ENCODE measurements around the gene KLHL17. TPM values are rescaled to one million over a fixed set of nuclear protein-coding genes. Genes with fewer than 3 reads are reported as not detected.

Gene KLHL17
- total and polyA plus RNA-seq, 10 donors, result 12.0 to 31.6 (median 18.8) TPM

DNA sequence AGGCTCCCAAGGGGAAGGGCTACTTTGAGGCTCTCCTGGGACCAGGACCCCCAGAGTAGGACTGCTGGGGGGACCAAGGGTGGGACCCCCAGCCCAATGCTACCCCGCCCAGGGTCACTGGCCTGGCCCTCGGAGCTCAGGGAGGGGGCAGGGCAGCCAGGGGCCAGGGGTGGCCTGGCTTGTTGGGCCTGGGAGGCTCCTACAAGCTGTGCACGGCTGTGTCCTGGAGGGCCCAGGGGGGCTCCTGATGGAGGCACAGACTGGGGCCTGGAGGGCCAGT, 37.3 kb downstream of the KLHL17 start:
- intact Hi-C loops (cut with DNase I; ENCODE audit: low total_unique reads), result no loop called here
- Histone ChIP-seq H3K27ac (no peak overlapping the region), H3K4me3 (peak overlapping the region in 3 of 8 donors; percentile 8 to 54 (median 48)), H3K4me1 (peaks cover 5 to 69% (median 50%) of the 10 kb centered on the region in 6 donors), H3K36me3 (peaks cover 0 to 5% (median 0%) of the 10 kb centered on the region in 6 donors), H3K9me3 (peaks cover 0 to under 1% (median 0%) of the 10 kb centered on the region in 8 donors), H3K27me3 (replicated peaks in 1 of 7) (peaks cover 6 to 98% (median 57%) of the 10 kb centered on the region in 7 donors)
- no peak for DNase-seq
- TF ChIP-seq, protein P1, sequence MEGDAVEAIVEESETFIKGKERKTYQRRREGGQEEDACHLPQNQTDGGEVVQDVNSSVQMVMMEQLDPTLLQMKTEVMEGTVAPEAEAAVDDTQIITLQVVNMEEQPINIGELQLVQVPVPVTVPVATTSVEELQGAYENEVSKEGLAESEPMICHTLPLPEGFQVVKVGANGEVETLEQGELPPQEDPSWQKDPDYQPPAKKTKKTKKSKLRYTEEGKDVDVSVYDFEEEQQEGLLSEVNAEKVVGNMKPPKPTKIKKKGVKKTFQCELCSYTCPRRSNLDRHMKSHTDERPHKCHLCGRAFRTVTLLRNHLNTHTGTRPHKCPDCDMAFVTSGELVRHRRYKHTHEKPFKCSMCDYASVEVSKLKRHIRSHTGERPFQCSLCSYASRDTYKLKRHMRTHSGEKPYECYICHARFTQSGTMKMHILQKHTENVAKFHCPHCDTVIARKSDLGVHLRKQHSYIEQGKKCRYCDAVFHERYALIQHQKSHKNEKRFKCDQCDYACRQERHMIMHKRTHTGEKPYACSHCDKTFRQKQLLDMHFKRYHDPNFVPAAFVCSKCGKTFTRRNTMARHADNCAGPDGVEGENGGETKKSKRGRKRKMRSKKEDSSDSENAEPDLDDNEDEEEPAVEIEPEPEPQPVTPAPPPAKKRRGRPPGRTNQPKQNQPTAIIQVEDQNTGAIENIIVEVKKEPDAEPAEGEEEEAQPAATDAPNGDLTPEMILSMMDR (IDR thresholded peaks at IDR 0.05 in 8 of 11, conservative IDR thresholded peaks at IDR 0.05 in 3 of 11), result no peak
- no peak for TF ChIP-seq POLR2A (IDR thresholded peaks at IDR 0.05)
- TF ChIP-seq POLR2AphosphoS5 (IDR thresholded peaks at IDR 0.05), result no peak
- 55 to 65% (median 63%) methylated on average over 3 of the region's 3 CpGs for WGBS, 5 donors

DNA sequence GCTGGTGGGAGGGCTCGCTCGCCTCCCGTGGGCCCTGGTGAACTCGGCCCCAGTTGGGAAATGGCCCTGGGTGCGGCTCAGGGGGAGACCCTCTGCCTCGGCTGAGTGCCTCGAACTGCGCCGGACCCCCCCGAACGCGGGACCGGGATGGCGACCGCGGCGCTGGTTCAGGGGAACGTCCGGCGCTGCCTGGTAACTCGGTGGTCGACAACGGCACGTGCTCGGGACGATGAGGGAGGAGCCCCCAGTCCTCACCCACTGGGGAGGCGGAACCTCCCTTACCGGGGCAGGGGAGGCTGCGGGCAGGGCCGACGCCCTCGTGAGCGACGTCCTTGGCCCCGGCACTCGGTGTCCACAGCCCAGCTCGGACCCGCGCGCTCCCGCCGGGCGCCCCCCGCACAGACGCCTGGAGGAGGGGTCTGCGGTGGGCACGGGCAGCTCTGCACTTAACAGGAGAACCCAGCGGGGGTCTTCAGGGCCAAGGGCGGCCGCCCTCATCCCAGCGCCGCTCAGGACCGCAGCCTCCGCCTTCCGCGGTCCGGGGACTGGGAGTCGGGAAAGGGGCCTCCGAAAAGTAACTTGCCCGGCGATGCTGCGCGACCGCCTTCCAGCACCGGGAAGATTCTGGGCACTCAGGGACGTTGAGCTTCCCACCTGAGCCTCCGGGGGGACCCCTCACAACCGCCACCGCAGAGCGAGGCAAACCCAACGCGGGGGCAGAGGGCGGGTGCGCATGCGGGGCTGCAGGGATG, 37.8 kb downstream of the KLHL17 start:
- H3K27ac ChIP-seq, result peak overlapping the region in 1 of 8 donors; percentile 93
- peak overlapping the region in 7 of 8 donors; percentile 46 to 79 (median 54) for H3K4me3 ChIP-seq
- intact Hi-C loops (cut with DNase I; ENCODE audit: low total_unique reads), result no loop called here
- H3K4me1 ChIP-seq, result peaks cover 5 to 69% (median 50%) of the 10 kb centered on the region in 6 donors
- peaks cover 6 to 100% (median 59%) of the 10 kb centered on the region in 7 donors for H3K27me3 ChIP-seq (replicated peaks in 1 of 7)
- peak; percentile 64 for DNase-seq
- H3K9me3 ChIP-seq, result no peaks in the 10 kb centered on the region
- no peak for TF ChIP-seq POLR2AphosphoS5 (IDR thresholded peaks at IDR 0.05)
- TF ChIP-seq, protein P1 (IDR thresholded peaks at IDR 0.05 in 8 of 11, conservative IDR thresholded peaks at IDR 0.05 in 3 of 11), result no peak
- no peak for TF ChIP-seq POLR2A (IDR thresholded peaks at IDR 0.05)
- 15 to 28% (median 18%) methylated on average over 21 to 75 of the region's 75 CpGs for WGBS, 5 donors
- peaks cover 0 to 5% (median 0%) of the 10 kb centered on the region in 6 donors for H3K36me3 ChIP-seq

DNA sequence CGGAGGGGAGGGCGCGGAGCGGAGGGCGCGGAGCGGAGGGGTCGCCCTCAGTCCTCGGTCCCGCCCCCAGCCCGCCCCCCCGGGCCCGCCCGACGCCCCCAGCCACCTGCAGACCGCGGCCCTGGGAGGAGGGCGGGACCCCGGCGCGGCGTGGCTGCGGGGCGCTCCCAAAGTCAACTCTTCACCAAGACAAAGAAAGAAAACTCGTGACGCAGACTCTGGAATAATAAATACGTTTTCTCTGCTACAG, 38.3 kb downstream of the KLHL17 start:
- H3K27me3 ChIP-seq (replicated peaks in 1 of 7), result peaks cover 6 to 100% (median 64%) of the 10 kb centered on the region in 7 donors
- TF ChIP-seq, protein P1 (IDR thresholded peaks at IDR 0.05 in 8 of 11, conservative IDR thresholded peaks at IDR 0.05 in 3 of 11), result no peak
- TF ChIP-seq POLR2A (IDR thresholded peaks at IDR 0.05) (no peak), POLR2AphosphoS5 (IDR thresholded peaks at IDR 0.05) (no peak)
- DNase-seq, result no peak
- no peaks in the 10 kb centered on the region for H3K9me3 ChIP-seq
- peaks cover 5 to 69% (median 50%) of the 10 kb centered on the region in 6 donors for H3K4me1 ChIP-seq
- H3K36me3 ChIP-seq, result peaks cover 0 to 5% (median 0%) of the 10 kb centered on the region in 6 donors
- peak overlapping the region; percentile 23 to 79 (median 53) for H3K4me3 ChIP-seq
- WGBS, 5 donors, result 0 to 3% (median 1%) methylated on average over 15 to 27 of the region's 27 CpGs; no CpG with 5 or more reads in 1 of the 5 donors
- intact Hi-C loops (cut with DNase I; ENCODE audit: low total_unique reads), result no loop called here
- H3K27ac ChIP-seq, result peak overlapping the region in 2 of 8 donors; percentile 88 to 93

DNA sequence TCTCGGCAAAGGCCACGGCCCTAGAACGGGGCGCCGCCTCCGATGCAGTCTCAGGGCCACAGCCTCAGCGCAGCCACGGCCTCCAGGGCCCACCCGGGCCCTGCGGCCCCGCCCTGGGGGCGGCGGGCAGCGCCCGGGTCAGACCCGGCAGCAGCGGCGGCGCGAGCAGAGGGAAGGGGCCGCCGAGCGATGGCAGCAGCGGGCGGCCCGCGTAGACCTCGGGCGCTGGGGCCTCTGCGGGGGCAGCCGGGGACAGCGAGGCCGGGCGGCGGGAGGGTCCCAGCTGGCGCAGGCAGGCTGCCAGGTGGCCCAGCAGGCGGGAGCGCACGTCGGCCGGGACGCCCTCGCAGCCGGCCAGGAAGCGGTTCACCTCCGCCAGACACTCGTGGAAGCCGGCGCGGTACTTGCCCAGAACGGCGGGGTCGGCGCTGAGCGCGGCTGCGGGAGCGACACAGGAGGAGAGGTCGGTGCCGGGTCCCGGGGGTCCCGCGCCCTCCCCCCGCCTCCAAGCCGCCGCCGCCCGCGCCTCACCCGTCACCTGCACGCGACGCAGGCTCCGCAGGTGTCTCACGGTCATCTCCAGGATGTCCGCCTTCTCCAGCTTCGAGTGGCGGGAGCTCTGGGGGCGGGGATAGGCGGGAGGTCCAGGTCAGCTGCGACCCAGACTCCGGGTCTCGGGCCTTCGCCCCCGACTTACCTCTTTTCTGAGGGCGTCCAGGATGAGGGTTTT, 38.8 kb downstream of the KLHL17 start:
- WGBS, 5 donors, result 1 to 4% (median 1%) methylated on average over 14 to 86 of the region's 86 CpGs
- Histone ChIP-seq H3K27me3 (replicated peaks in 1 of 7) (peaks cover 6 to 100% (median 67%) of the 10 kb centered on the region in 7 donors), H3K4me1 (peaks cover 5 to 73% (median 50%) of the 10 kb centered on the region in 6 donors), H3K4me3 (peak overlapping the region; percentile 23 to 79 (median 53)), H3K9me3 (no peaks in the 10 kb centered on the region), H3K27ac (peak overlapping the region in 7 of 8 donors; percentile 87 to 93 (median 89)), H3K36me3 (peaks cover 0 to 5% (median 0%) of the 10 kb centered on the region in 6 donors)
- TF ChIP-seq, protein P1 (IDR thresholded peaks at IDR 0.05 in 8 of 11, conservative IDR thresholded peaks at IDR 0.05 in 3 of 11), result no peak
- TF ChIP-seq POLR2AphosphoS5 (IDR thresholded peaks at IDR 0.05), result no peak
- no peak for TF ChIP-seq POLR2A (IDR thresholded peaks at IDR 0.05)
- peak; percentile 80 for DNase-seq
- intact Hi-C loops (cut with DNase I; ENCODE audit: low total_unique reads), result no loop called here

Measured in spleen (tissue), 11 donors.